NT2/D1 (cell line): ENCODE measurements around the gene PLXNA2.

Source experiments
- SUZ12 ChIP-seq: IDR thresholded peaks from 2 replicates; pipeline ENCODE4 v1.6.1; 2011; ENCODE audit not compliant: insufficient read length, insufficient read depth; ENCODE audit errors: extremely low read depth
- YY1 ChIP-seq: IDR thresholded peaks from 2 replicates; pipeline ENCODE4 v1.6.1; 2011; ENCODE audit not compliant: insufficient read length, insufficient read depth
- ZNF274 ChIP-seq: IDR thresholded peaks from 2 replicates; pipeline ENCODE4 v1.6.1; 2011; ENCODE audit warnings: mild to moderate bottlenecking, low read depth, low read length

GRCh38 chr1:208248307-208248801 lies 4.2 kb upstream of the PLXNA2 start:
- TF ChIP-seq YY1 = no peak
- no peak for TF ChIP-seq ZNF274
- TF ChIP-seq SUZ12 = no peak
